NOMO-1 (cell line): Measurements from ENCODE around the gene NCF4.

Experiments
- DNase-seq, 2 experiments: peaks; one replicate each; lab custom pipeline; 2025; ENCODE audit not compliant: unreplicated experiment in 2 of 2; lab: John Stamatoyannopoulos, UW

NCF4 gene

GRCh38 chr22:36892292-36892691 lies 31.5 kb downstream of the NCF4 start:
- no peak for DNase-seq

- no peak for DNase-seq
Measured at GRCh38 chr22:36893262-36893661, 32.5 kb downstream of the NCF4 start.

- no peak for DNase-seq
Measured at GRCh38 chr22:36894266-36894665, 33.5 kb downstream of the NCF4 start.

- DNase-seq: no peak
Measured at GRCh38 chr22:36897611-36898010, 36.8 kb downstream of the NCF4 start.

GRCh38 chr22:36898690-36899089 lies 37.9 kb downstream of the NCF4 start:
- DNase-seq: no peak

- DNase-seq: no peak
Measured at GRCh38 chr22:36899498-36899897, 38.7 kb downstream of the NCF4 start.

GRCh38 chr22:36900225-36900624 lies 39.4 kb downstream of the NCF4 start:
- no peak for DNase-seq

GRCh38 chr22:36900880-36901279 lies 40.1 kb downstream of the NCF4 start:
- no peak for DNase-seq

GRCh38 chr22:36901411-36902142 lies 40.8 kb downstream of the NCF4 start:
- DNase-seq: no peak

- DNase-seq: no peak
Measured at GRCh38 chr22:36902143-36902926, 41.5 kb downstream of the NCF4 start.

GRCh38 chr22:36904260-36904880 lies 43.6 kb downstream of the NCF4 start:
- DNase-seq: no peak

- DNase-seq: no peak
Measured at GRCh38 chr22:36907253-36908195, 46.7 kb downstream of the NCF4 start.

- no peak for DNase-seq
Measured at GRCh38 chr22:36910461-36910860, 49.7 kb downstream of the NCF4 start.

- no peak for DNase-seq
Measured at GRCh38 chr22:36911887-36912661, 51.3 kb downstream of the NCF4 start.

- no peak for DNase-seq
Measured at GRCh38 chr22:36912694-36913426, 52.1 kb downstream of the NCF4 start.

GRCh38 chr22:36913427-36914389 lies 52.9 kb downstream of the NCF4 start, which contains the start of gene CSF2RB:
TSS of gene CSF2RB (plus strand) at chr22:36913628. CDS start at chr22:36922208, 8,580 bp downstream.
- peak; percentile 77 to 92 for DNase-seq

GRCh38 chr22:36914390-36914752 lies 53.6 kb downstream of the NCF4 start:
- DNase-seq: no peak

- no peak for DNase-seq
Measured at GRCh38 chr22:36916034-36916433, 55.2 kb downstream of the NCF4 start.
